Activated CD4-positive, alpha-beta T cell treated with anti-CD3 and anti-CD28 coated beads for 48 hours (primary cell): ENCODE measurements around the gene MAP2K7.
A peak's percentile ranks its signal among the peaks of the same experiment; 100 is the strongest.
"Not testable (repeated sequence)": the region's sequence is repeated elsewhere in the genome, so short reads cannot be mapped to it uniquely, and the experiment has no call there.

ENCODE experiments used
- DNase-seq: peaks from one replicate; pipeline ENCODE4 v3.0.0-alpha.2; 2020

MAP2K7 gene

GRCh38 chr19:7908742-7909461 lies 5.2 kb downstream of the MAP2K7 start:
- no peak for DNase-seq

GRCh38 chr19:7909471-7910067 lies 5.9 kb downstream of the MAP2K7 start:
- DNase-seq: no peak

- no peak for DNase-seq
Measured at GRCh38 chr19:7910321-7911161, 6.9 kb downstream of the MAP2K7 start.

GRCh38 chr19:7911508-7912143 lies 7.9 kb downstream of the MAP2K7 start:
- DNase-seq: no peak

- no peak for DNase-seq
Measured at GRCh38 chr19:7912144-7912696, 8.5 kb downstream of the MAP2K7 start.

- no peak for DNase-seq
Measured at GRCh38 chr19:7912697-7913564, 9.3 kb downstream of the MAP2K7 start.

GRCh38 chr19:7913652-7914051 lies 10.0 kb downstream of the MAP2K7 start:
- DNase-seq: no peak

GRCh38 chr19:7914099-7914498 lies 10.4 kb downstream of the MAP2K7 start:
- no peak for DNase-seq

- DNase-seq: no peak
Measured at GRCh38 chr19:7914598-7915045, 10.9 kb downstream of the MAP2K7 start, which contains the start of gene TGFBR3L. TGFBR3L (plus strand) TSS chr19:7914830.

- no peak for DNase-seq
Measured at GRCh38 chr19:7915250-7916102, 11.8 kb downstream of the MAP2K7 start.

- DNase-seq: peak; percentile 79
Measured at GRCh38 chr19:7916103-7916954, 12.7 kb downstream of the MAP2K7 start.

GRCh38 chr19:7916955-7917266 lies 13.2 kb downstream of the MAP2K7 start:
- DNase-seq: no peak

- peak; percentile 72 for DNase-seq
Measured at GRCh38 chr19:7917267-7918061, 13.8 kb downstream of the MAP2K7 start.

GRCh38 chr19:7918062-7918614 lies 14.5 kb downstream of the MAP2K7 start:
- not testable (repeated sequence) for DNase-seq

GRCh38 chr19:7918615-7919421 lies 15.1 kb downstream of the MAP2K7 start:
- DNase-seq: no peak

GRCh38 chr19:7919610-7920518 lies 16.2 kb downstream of the MAP2K7 start, which contains the start of gene SNAPC2:
SNAPC2 (plus strand) TSS chr19:7920338; CDS start chr19:7920367, 29 bp downstream.
- DNase-seq: peak; percentile 98
